ENCODE results near the gene ACAN. TPM values are rescaled to one million over a fixed set of nuclear protein-coding genes. Genes with fewer than 3 reads are reported as not detected.

Gene ACAN
- total RNA-seq, 2 donors from 2014 or later, result 0.17 to 0.35 TPM

GRCh38 chr15:88805031-88805780 lies 2.0 kb downstream of the ACAN start:
- Histone ChIP-seq H3K9me3 (no peaks in the 10 kb centered on the region), H3K27ac (no peak overlapping the region), H3K27me3 (peaks cover 16% of the 10 kb centered on the region), H3K4me1 (no peaks in the 10 kb centered on the region), H3K4me3 (no peak overlapping the region), H3K9ac (ENCODE audit: low read depth in 2 of 2, low read length in 2 of 2) (no peak overlapping the region), H3K36me3 (no peaks in the 10 kb centered on the region)
- no peak for DNase-seq
- intact Hi-C loops (cut with DNase I), result no loop called here
- no peak for TF ChIP-seq CTCF (IDR thresholded peaks at IDR 0.05)

- intact Hi-C loops (cut with DNase I), result no loop called here
- Histone ChIP-seq H3K36me3 (no peaks in the 10 kb centered on the region), H3K27ac (no peak overlapping the region), H3K9me3 (no peaks in the 10 kb centered on the region), H3K9ac (ENCODE audit: low read depth in 2 of 2, low read length in 2 of 2) (no peak overlapping the region), H3K4me3 (no peak overlapping the region), H3K27me3 (no peaks in the 10 kb centered on the region), H3K4me1 (no peaks in the 10 kb centered on the region)
- TF ChIP-seq CTCF (IDR thresholded peaks at IDR 0.05), result no peak
- DNase-seq, result no peak
Measured at GRCh38 chr15:88810446-88810845, 7.2 kb downstream of the ACAN start.

- Histone ChIP-seq H3K9me3 (no peaks in the 10 kb centered on the region), H3K4me3 (no peak overlapping the region), H3K4me1 (no peaks in the 10 kb centered on the region), H3K27ac (no peak overlapping the region), H3K9ac (ENCODE audit: low read depth in 2 of 2, low read length in 2 of 2) (no peak overlapping the region), H3K36me3 (no peaks in the 10 kb centered on the region), H3K27me3 (no peaks in the 10 kb centered on the region)
- DNase-seq, result no peak
- intact Hi-C loops (cut with DNase I), result no loop called here
- no peak for TF ChIP-seq CTCF (IDR thresholded peaks at IDR 0.05)
Measured at GRCh38 chr15:88812133-88812532, 8.9 kb downstream of the ACAN start.

- intact Hi-C loops (cut with DNase I), result no loop called here
- TF ChIP-seq CTCF (IDR thresholded peaks at IDR 0.05), result no peak
- H3K4me1 ChIP-seq, result no peaks in the 10 kb centered on the region
Measured at GRCh38 chr15:88813960-88814359, 10.7 kb downstream of the ACAN start.

GRCh38 chr15:88814393-88814792 lies 11.2 kb downstream of the ACAN start:
- no peak for DNase-seq
- Histone ChIP-seq H3K27ac (no peak overlapping the region), H3K27me3 (no peaks in the 10 kb centered on the region), H3K4me3 (no peak overlapping the region), H3K4me1 (no peaks in the 10 kb centered on the region), H3K9me3 (no peaks in the 10 kb centered on the region), H3K36me3 (no peaks in the 10 kb centered on the region), H3K9ac (ENCODE audit: low read depth in 2 of 2, low read length in 2 of 2) (no peak overlapping the region)
- no peak for TF ChIP-seq CTCF (IDR thresholded peaks at IDR 0.05)
- intact Hi-C loops (cut with DNase I), result no loop called here

More at GRCh38 chr15:88813960-88814359, 10.7 kb downstream of the ACAN start:
- Histone ChIP-seq H3K4me3 (no peak overlapping the region), H3K9me3 (no peaks in the 10 kb centered on the region), H3K27me3 (no peaks in the 10 kb centered on the region), H3K36me3 (no peaks in the 10 kb centered on the region), H3K27ac (no peak overlapping the region), H3K9ac (ENCODE audit: low read depth in 2 of 2, low read length in 2 of 2) (no peak overlapping the region)
- DNase-seq, result no peak
